Hematopoietic multipotent progenitor cell (in vitro differentiated cells): ENCODE measurements around the gene GLP1R. TPM values are rescaled to one million over a fixed set of nuclear protein-coding genes. Genes with fewer than 3 reads are reported as not detected.

ENCODE experiments used
- DNase-seq, 3 donors: peaks; one replicate each; pipeline ENCODE4 v3.0.0-alpha.2; 2011 to 2015; ENCODE audit warnings: low read depth in 2 of 3, low spot score in 2 of 3
- total RNA-seq: library from RNA; depleted of rRNA; stranded (reverse); fragments of >200 nt; gene quantifications from one replicate; pipeline ENCODE4 v1.2.3, GENCODE V29; 2012

The GLP1R gene
- total RNA-seq, 1 donor, result not detected

- no peak for DNase-seq
Measured at GRCh38 chr6:39061182-39061581, 12.6 kb downstream of the GLP1R start.

- DNase-seq, result no peak
Measured at GRCh38 chr6:39061588-39061987, 13.0 kb downstream of the GLP1R start.

- DNase-seq, result no peak
Measured at GRCh38 chr6:39062014-39062740, 13.6 kb downstream of the GLP1R start.

- DNase-seq, result no peak
Measured at GRCh38 chr6:39063526-39063925, 14.9 kb downstream of the GLP1R start.

GRCh38 chr6:39065561-39065960 lies 17.0 kb downstream of the GLP1R start:
- DNase-seq, result no peak

- DNase-seq, result no peak
Measured at GRCh38 chr6:39068391-39068790, 19.8 kb downstream of the GLP1R start.

- no peak for DNase-seq
Measured at GRCh38 chr6:39072830-39073229, 24.2 kb downstream of the GLP1R start.

- no peak for DNase-seq
Measured at GRCh38 chr6:39073471-39074355, 25.1 kb downstream of the GLP1R start.

GRCh38 chr6:39074486-39074885 lies 25.9 kb downstream of the GLP1R start:
- DNase-seq, result no peak

- DNase-seq, result no peak
Measured at GRCh38 chr6:39075010-39075686, 26.6 kb downstream of the GLP1R start.

GRCh38 chr6:39075807-39076622 lies 27.4 kb downstream of the GLP1R start:
- no peak for DNase-seq

GRCh38 chr6:39076623-39077535 lies 28.3 kb downstream of the GLP1R start:
- DNase-seq, result no peak

GRCh38 chr6:39077882-39078594 lies 29.5 kb downstream of the GLP1R start:
- DNase-seq, result no peak

GRCh38 chr6:39078695-39079094 lies 30.1 kb downstream of the GLP1R start:
- no peak for DNase-seq

- no peak for DNase-seq
Measured at GRCh38 chr6:39079197-39080125, 30.9 kb downstream of the GLP1R start.

GRCh38 chr6:39080246-39080875 lies 31.8 kb downstream of the GLP1R start:
- no peak for DNase-seq

- no peak for DNase-seq
Measured at GRCh38 chr6:39082310-39082709, 33.7 kb downstream of the GLP1R start.
